SH-SY5Y (cell line): ENCODE data around the gene EEA1.

Experiments used
- GATA2 ChIP-seq: IDR thresholded peaks from 2 replicates; pipeline ENCODE4 v1.6.1; 2011; ENCODE audit warnings: mild to moderate bottlenecking, low read depth, low read length
- GATA3 ChIP-seq: IDR thresholded peaks from 2 replicates; pipeline ENCODE4 v1.6.1; 2011; ENCODE audit warnings: low read depth, mild to moderate bottlenecking, low read length, moderate library complexity

DNA sequence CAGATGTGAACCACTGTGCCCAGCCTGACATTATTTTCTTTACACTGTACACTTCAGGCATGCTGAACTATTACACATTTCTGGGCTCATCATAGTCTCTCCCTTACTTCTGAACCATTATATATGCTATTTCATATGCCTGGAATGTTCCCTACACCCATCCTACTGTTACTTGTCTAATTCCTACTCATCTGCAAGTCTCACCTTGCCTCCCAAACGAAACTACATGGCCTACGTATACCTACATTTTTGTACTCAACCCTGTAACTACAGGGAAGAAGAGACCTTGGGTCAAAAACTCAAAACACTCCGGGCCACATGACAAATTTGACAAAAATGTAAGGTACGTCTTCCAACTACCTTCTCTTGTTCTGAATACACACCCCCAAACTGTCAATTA lies 9.5 kb upstream of the EEA1 start:
- TF ChIP-seq GATA3: no peak
- no peak for TF ChIP-seq GATA2
